Activated CD4-positive, alpha-beta T cell treated with anti-CD3 and anti-CD28 coated beads, Interleukin-2, Interleukin-4, amounts not matched to agents 100 ng/mL and 50 ng/mL, durations not matched to agents 16 hours and 8 hours (primary cell): ENCODE results near the gene PEPD.
"Not testable (repeated sequence)": the region's sequence is repeated elsewhere in the genome, so short reads cannot be mapped to it uniquely, and the experiment has no call there.

ENCODE experiments used
- DNase-seq: peaks from one replicate; pipeline ENCODE4 v3.0.0-alpha.2; 2020; ENCODE audit warnings: low spot score

The PEPD gene

DNA sequence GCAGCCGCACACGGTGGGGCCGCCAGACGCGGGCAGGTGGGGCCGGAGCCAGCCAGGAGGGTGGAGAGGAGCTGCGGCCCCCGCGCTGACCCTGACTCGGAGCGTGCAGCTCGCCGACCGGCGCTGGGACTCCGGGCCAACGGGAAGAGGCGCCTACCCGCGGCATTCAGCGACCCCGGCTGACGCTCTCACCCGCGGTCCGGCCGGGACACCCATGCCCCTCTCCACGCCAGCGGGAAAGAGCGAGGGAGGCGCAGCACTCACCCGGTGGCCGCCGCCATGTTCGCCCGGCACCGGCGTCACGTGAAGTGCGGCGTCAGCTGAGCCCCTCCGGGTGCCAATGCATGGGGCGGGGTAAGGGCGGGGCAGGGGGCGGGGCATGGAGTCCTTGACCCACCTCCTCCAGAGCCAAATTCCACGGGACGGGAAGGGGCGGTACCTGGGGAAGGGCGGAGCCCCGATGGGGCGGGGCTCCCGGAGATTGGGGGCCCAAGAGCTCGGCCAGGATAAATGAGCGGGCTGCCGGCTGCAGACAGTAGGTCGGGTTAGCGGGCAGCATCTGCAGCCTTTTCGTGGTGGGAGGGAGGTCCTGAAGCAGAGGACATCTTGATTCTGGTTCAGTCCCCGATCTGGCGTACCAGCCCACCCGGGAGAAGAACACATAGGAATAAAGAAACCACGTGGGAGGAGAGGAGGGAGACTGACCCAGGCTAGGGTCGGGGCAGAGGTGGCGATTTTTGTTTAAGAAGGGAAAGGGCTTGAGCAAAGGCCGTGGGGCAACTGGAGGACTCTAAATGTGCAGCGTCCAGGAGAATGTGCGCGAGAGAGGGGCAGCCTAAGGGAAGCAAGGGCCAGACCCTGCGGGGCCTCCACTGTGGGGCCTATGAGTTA is at the start of gene PEPD:
Gene PEPD (minus strand): TSS at position 312 of the 891 bp plus-strand sequence. CDS start 31 bp downstream, at position 281.
- DNase-seq = peak; percentile 91

DNA sequence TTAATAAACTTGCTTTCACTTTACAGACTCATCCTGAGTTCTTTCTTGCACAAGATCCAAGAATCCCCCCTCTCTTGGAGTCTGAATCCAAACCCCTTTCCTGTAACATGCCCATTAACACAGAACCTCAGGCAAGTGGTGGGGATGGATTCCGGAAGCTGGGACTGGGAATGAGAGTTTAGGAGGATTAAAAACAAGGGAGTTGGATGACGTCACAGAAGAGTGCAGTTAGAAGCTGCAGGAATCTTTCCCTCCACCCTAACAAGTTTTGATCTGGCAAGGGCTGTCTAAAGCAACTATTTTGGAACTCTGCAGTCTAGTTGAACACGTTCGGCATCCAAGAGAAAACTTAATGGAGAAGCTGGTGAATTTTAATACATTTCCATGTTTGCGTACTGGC is 48.2 kb upstream of the PEPD start:
- no peak for DNase-seq

DNA sequence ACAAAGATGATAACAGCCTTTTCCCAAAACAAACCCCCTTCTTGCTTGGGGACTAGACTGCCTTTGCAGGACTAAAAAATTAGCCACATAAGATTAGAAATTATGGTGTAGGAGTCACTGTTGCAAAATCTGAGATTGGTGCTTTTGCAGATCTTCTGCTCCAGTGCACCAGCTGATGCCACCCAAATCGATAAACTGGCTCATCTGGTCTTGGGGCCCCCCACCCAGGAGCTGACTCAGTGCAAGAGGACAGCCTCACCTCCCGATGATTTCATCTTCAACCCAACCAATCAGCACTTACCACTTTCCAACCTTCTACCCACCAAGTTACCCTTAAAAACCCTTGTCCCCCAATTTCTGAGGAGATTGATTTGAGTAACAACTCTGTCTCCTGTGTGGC is 47.1 kb upstream of the PEPD start:
- no peak for DNase-seq

DNA sequence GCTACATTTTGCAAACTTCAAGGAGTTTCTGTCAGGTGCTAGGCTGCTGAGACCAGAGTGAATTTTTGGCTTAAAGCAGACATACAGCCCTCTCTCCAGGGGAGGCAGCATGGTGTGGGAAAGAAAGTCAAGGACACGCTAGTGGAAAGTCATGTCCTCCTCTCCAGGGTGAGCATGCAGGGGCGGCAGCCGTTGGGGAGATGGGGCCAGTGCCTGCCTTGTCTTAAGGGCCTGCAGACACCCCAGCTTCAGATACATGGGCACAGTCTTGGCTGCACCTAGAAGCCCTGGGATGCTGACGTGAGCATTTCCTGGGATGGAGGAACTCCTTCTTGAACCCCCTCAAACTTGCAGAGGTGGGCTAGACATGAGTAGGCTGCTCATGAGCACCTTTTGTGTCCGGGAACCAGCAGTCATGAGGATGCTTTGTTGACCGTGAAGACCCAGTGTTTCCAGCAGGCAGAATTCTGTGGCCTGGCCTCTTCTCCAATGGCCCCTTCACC is 43.3 kb upstream of the PEPD start:
- no peak for DNase-seq

DNA sequence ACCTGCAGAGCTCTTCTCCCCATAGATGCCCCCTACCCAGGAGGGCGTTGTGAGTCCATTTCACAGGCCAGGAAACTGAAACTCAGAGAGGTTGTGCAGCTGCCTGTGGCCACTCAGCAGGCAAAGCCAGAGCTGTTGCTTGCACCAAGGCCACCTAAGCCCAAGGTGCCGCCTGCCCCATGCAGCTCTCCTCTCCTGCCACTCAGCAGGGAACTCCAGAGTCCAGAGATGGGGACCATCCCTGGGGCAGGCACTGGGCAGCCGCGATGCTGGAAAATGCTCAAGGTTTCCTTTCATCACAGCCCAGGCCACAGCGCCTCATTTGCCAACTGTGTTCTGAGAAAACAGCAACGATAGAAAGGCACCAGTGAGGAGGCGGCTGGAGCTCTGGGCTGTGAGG is 41.0 kb upstream of the PEPD start:
- no peak for DNase-seq

DNA sequence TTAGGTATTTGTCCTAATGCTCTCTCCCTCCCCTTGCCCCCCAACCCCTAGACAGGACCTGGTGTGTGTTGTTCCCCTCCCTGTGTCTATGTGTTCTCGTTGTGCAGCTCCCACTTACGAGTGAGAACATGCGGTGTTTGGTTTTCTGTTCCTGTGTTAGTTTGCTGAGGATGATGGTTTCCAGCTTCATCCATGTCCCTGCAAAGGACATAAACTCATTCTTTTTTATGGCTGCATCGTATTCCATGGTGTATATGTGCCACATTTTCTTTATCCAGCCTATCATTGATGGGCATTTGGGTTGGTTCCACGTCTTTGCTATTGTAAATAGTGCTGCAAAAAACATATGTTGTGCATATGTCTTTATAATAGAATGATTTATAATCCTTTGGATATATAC is 40.1 kb upstream of the PEPD start:
- not testable (repeated sequence) for DNase-seq

DNA sequence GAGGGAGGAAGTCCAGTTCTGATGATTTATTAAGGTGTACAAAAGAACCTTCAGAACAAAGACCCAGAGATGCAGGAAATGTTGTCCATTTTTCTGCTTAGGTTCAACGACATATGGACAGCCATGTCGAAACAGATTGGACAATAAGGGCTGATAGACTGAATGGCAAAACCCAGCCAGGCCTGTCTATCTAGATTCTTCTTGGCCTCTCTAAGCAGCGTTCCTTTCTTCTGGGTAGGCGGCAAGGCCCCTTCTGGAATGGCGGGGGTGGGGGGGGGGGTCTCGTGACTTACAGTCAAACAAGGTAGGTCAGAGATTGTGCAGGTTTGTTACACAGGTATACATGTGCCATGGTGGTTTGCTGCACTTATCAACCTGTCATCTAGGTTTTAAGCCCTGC is 39.7 kb upstream of the PEPD start:
- DNase-seq = no peak

DNA sequence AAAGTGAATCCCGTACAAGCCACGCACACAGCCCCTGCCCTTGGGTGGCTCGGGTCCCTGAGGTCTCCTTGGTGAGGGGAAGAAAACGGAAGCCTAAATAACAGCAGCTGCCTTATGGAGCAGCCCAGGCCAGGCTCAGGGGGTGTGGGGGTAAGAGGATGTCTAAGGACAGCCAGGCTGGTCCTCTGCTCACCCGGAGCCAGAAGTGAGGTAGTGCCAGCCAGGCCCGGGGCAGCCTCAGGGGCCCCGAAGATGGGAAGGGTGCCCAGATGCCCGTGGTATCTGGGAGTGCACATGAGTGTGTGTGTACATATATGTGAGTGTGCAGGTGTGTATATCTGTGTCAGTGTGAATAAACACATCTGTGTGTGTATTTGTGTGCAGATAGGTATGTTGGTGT is 38.4 kb upstream of the PEPD start:
- no peak for DNase-seq

DNA sequence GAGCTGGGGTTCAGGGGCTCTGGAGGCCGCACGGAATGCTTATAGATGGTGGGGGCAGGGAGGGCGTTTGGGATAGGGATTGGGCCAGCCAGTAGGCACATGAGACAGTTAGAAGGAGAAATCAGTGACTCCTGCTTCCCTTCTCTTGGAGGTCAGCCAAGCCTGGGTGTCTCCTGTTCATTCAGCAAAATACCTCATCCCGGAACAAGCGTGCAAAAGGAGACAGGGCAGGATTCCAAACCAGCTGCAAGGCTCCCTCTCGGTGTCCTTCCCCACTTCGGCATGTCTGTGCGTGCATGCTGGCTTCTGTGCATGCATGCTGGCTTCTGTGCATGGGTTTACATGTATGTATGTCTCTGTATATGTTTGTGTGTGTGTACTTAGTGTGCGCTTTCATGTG is 37.3 kb upstream of the PEPD start:
- no peak for DNase-seq

DNA sequence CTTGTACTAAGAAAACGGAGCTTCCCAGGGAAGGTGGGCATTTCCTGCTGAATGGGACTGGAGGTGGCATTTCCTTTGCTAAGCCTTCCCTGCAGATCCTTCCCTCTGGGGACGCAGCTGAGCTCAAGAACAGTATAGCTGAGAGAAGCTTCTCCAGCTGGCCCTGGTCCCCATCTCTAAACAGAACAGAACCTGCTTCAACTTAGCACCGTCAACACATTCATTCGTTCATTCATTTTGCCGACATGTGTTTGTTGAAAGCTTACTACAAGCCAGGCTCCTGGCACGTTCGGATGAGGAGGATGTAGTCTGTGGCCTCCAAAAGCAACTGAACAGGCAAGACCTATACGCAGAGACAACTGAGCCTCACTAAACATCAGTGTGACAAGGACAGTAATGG is 36.6 kb upstream of the PEPD start:
- no peak for DNase-seq

DNA sequence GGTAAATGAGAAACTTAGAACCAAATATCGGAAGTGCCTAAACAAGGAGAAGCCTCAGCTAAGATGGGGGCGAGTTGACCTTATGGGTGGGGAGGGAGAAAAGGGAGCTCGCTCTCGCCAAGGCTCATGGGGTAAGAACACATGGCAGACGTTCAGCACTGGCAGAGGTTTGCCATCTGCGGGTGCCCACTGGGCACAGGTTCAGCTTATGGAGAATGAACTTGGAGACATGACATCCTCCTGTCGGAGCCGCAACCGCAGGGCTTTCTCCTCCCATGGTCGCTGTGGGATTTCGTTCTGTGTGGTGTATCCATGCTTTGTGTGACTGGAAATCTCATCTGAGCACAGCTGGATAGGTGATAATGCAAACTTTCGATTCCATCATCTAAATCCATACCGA is 36.1 kb upstream of the PEPD start:
- DNase-seq = no peak

DNA sequence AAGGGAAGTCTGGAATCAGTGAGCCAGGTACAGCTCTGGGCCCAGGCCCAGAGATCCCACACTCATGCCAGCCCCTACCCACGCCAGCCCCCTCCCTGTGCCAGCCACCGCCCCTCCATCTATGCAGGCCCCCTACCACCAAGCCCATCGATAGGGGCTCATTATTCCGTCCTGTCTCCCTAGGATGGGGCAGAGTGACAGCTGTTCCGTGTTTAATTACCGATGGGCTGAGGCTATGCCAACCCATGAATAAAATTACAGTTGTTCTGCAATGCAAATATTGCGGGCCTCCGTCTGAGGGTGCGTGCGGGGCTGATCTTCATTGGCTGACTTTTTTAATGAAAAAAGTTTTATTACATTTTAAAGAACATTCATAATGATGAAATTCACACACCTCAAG is 35.6 kb upstream of the PEPD start:
- no peak for DNase-seq

DNA sequence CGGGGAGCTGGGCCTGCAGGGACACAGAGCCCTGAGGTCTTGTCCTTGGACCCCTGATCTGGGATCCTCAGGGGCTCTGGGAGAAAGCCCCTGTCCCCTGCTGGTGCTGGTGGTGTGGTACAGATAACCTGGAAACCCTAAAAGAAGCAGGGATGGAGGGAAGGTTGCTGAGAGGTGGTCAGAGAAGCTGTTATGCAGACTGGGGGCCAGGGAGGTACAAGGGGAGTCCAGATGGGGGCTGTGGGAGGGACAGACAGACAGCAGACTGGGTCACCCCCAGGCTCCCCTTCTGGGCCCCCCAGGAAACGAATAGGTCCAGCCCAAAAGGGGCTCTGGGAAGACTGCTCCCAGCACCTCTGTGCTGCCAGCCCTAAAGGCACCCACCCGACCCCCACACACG is 34.7 kb upstream of the PEPD start:
- no peak for DNase-seq

DNA sequence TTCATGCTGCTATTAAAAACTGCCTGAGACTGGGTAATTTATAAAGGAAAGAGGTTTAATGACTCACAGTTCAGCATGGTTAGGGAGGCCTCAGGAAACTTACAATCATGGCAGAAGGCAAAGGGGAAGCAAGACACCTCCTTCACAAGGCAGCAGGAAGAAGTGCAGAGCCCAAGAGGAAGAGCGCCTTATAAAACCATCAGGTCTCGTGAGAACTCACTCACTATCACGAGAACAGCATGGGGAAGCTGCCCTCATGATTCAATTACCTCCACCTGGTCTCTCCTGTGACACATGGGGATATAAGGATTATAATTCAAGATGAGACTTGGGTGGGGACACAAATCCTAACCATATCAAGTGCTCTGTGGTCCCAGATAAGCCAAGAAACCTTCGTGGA is 34.1 kb upstream of the PEPD start:
- not testable (repeated sequence) for DNase-seq

DNA sequence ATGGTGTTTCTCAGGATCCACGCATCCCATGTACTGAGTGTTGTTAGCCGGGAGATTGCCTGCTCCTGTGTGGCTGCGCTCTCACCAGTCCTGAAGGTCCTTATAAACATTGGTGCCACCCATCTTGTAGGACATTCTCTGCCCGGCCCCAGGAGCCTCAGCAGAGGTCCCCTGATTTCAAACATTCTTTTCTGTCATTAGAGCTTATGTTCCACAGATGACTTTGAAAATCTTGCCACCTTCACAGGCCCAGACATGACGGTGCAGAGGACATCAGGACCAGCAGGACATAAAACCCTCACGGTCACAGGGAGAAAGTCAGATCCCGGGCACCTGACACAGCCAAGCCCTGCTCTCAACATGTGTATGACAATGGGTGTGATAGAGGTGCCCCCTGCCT is 33.2 kb upstream of the PEPD start:
- DNase-seq = no peak

DNA sequence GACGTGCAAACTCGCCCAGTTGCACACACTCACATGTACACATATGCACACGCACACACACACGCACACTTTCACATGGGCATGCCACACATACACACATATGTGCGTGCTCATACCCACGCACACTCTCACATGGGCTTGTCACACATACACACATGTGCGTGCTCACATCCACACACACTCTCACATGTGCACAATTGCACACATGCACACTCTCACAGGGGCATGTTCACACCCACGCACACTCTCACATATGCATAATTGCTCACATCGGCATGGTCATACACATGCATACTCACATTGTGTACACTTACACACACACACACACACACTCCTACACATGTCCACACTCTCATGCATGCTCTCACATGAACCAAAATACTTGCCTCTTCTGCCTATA is 32.8 kb upstream of the PEPD start:
- no peak for DNase-seq

DNA sequence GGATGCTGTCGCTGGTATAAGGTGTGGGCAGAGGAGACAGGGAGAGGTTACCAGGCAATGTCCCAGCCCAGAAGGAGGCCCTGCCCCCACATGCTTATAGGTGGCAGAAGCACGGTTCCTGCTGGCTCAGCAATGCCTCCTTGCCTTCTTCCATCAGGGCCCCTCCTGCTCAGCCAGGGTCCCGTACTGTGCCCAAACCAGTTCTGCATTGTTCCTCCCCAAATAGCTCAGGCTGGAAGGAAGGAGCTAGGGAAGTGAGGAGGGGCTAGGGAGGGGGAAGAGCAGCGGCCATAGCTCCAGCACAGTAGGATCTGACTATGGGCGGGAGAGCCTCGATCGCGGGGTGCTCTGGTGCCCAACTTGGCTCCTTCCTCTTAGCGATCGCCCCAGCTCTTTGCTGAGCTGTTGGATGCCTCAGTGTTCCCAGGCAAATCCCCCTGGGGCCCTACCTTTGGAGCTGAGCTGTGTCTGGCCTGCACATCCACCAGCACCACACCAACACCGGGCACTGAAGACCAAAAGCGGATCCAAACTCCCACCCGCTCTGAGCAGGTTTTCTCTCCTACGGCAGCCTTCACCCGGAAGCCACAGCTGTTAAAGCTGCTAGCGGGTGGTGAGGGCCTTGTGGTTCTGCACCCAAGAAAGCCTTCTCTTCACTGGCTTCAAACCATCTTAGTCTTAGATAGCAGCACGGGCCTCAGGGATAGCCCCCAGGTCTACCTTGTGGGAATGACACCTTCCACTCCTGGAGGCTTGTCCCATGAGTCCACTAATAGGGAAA is 32.1 kb upstream of the PEPD start:
- no peak for DNase-seq

DNA sequence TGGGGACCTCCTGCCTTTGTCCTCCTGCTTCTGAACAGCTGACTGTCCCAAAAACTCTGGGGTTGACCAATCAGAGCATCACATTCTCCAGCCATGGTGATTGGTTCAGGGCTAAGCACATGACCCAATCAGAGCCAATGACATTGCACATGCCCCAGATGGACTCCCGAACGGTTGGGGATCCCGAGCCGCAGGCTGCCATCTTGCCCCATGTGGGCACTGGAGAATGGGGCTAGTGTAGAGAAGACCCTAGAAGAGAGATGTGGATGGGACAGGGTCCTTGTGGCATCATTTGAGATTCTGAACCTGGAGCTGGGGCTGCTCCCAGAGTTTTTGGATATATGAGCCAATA is 31.3 kb upstream of the PEPD start:
- DNase-seq = no peak

DNA sequence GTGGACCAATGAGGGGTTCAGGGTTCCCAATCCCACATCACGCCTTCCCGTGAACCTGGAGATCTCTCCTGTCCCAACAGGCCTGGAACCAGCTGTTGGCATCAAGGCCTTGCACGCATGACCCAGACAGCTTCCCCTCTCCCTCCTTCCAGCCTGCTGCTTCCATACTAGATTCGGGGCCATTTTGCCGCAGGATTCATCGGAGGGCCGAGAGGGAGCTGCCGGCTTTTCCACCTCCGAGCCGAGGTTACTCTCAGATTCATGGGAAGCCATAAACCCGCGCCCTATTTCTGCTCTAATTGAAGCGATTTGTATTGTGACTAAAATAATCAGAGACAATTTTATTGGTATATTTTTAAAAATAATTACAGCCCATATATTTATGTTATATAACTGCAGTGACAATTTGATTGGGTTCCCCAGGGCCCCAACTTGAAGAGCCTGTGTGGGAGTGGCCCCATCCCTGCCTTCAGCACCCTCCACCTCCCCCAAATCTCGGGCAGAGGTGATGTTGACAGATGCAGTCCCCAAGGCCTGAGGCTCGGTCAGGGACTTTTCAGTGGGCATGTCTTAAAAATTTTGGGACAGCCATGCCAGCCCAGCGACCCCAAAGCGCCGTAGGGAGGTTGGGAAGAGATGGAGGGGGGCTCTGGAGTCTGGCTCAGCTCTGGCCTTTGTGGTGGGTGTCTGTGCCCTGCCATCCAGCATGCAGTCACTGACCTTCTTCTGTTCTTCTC is 30.8 kb upstream of the PEPD start:
- DNase-seq = no peak

DNA sequence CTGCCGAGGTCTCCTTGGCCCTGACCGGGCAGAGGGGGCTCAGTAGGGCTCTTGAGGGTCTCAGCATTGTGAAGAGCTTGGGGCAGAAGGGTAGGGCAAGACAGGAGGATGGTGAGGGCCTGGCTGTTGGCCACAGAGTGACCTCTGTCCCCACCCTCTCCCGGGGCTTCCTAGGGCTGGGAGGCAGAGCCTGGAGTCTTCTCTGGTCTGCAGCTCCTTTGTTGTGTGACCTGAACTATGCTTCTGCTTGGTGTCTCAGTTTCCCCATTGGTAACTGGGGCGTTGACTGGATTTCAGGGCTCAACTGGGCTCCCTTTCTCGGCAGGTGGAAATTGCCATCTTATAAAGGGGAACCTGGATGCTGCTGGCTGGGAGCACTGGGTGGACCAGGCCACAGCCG is 30.1 kb upstream of the PEPD start:
- DNase-seq = no peak

DNA sequence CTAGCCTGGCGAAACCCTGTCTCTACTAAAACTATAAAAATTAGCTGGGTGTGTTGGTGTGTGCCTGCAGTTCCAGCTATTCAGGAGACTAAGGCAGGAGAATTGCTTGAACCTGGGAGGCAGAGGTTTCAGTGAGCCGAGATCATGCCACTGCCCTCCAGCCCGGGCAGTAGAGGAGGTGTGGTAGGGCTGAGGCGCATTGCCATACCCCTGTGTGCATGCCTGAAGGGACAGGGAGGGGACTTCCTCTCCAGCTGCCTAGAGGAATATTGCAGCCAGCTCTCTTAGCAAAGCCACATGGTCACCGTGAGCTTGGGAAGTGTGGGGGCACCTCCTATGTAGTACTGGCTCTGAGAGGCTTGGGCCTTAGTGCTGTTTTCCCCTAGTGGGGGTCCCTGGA is 29.2 kb upstream of the PEPD start:
- no peak for DNase-seq

DNA sequence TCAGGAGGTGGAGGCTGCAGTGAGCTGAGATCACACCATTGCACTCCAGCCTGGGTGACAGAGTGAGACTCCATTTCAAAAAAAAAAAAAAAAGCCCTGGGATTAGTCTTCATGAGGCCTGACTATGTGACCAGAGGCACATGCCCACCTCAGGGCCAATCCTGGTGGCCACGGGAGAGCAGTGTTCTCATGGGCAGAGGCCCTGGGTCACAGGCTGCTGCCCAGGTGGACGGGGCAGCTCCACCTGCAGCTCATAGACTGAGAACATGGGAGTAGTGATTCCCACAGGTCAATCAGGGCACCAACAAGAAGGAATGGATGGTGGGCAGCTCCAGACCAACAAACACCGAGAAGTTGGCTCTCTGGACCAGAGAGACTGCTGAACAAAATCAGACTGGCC is 26.1 kb upstream of the PEPD start:
- no peak for DNase-seq

DNA sequence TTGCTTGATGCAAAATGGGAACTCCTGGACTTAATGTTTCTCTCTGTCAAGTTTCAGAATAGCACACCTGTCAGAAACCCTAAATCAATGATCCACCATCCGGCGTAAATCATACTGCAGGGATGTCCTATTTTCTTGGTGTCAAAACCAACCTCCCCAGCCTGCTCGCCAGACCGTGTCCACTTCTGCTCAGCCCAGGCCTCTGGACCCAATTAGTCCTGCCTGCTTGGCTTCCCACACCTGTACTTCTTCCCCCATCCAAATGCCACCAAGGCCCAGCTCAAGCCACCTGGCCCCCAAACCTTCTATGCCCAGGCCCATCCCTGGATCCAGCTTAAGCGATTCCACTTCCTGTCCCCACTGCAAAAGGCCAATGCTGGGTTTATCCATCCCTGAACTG is 25.1 kb upstream of the PEPD start:
- DNase-seq = no peak
